Measurements from ENCODE around the gene CPT1A.
A peak's percentile ranks its signal among the peaks of the same experiment; 100 is the strongest.

The CPT1A gene

DNA sequence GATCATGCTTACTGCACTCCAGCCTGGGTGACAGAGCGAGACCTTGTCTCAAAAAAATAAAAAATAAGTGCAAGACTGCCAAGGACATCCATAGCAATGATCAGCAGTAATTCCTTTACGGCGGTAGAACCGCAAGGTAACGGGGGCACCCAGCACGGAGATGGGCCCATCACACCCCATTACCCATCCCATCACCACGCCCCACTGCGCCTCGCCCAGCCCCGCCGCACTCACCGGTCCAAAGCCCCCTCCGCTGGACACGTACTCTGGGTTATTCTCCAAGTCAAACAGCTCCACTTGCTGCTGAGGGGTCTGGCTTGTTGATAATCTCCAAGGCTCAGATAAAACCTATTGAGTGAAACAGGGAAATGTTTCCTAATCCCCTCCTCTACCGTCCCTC is 81.7 kb downstream of the CPT1A start:
- DNase-seq (ENCODE audit: low read depth in 2 of 2), result no peak

DNA sequence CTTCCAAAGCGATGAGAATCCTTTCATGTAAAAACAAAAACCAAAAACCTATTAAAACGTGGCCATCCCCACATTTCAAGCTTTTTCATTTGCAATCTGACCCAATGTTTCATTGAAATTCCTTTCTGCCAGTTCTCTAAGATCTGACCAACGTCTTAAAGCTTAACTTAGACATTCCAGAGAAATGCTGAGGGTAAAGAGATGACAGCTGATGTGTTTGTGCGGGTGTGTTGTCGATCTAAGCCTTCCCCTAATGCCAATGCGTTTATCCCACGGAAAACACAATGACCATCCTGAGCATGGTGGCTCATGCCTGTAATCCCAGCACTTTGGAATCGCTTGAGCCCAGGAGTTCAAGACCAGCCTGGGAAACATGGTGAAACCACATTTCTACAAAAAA is 84.0 kb downstream of the CPT1A start:
- DNase-seq (ENCODE audit: low read depth in 2 of 2), result no peak

DNA sequence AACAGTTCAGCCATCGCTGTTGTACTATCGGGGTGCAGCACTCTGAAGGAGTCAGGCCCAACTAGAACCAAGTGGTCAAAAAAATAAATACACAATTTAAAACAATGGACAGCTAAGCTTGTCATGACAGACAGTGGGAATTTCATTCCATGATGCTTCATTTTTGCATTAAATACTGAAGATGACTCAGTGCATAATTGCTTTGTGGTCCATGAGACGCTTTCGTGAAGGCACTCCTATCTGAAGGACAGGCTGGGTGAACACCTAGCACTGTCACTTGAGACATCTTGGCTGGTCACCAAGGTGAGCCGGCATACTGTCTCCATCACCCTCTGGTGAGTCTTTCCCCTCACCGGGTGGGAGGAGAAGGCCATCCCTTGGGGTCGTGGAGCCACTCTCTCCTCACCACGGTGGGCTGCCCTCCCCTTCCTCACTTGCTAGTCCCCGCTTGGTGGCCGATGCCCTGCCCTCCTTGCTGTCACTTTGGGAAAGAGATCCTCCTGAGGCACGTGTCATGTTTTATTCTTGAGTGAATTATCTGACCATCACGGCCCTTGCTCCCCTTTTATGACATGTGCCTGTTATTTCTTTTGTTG is 85.4 kb downstream of the CPT1A start:
- no peak for DNase-seq (ENCODE audit: low read depth in 2 of 2)

DNA sequence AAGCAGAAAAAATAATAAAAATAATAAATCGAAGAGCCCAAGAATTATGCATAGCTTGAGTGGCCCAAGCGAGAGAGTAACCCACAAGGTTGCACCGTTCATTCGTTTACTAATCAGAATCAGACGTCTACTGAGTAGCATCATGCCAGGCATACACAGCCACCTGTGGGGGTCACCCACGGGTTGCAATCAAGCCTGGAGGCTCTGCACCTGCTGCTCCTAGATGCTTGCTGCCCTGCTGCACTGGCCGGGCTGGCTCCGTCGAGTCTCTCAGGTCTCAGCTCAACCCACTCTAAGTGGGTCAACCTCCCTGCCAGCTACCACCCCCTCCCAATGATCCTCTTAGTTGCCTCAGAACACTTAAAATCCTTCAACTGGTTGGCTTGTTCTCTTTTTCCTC is 88.4 kb downstream of the CPT1A start:
- DNase-seq (ENCODE audit: low read depth in 2 of 2), result no peak

DNA sequence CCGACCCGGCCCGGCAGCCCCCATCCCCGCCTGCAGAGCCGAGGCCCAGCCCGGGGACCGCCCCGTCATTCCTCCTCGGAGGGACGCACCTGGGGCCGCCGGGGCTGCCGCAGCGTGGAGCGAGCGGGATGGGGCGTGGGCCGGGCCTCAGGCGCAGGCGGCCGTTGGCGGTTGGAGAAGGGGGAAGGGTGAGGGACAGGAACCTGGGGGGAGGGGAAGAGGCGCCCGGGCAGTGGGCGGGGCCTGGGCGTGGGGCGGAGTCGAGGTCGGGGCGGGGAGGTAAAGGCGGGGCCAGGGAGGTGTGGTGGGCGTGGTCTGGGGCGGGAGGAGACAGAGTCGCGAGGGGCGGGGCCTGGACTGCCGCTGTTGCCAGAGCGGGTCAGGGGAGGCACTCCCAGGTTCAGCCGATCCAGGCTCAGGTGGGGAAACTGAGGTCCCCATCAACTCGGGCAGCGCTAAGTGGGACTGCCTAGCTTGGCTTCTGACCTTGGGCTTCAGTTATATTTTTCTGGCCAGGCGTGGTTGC is 90.3 kb downstream of the CPT1A start, which contains the start of gene TESMIN:
Gene TESMIN, minus strand, starts transcription at position 190 of the 526 bp plus-strand sequence. CDS start 860 bp downstream, outside the sequence.
- peak; percentile 91 to 92 for DNase-seq (ENCODE audit: low read depth in 2 of 2)

DNA sequence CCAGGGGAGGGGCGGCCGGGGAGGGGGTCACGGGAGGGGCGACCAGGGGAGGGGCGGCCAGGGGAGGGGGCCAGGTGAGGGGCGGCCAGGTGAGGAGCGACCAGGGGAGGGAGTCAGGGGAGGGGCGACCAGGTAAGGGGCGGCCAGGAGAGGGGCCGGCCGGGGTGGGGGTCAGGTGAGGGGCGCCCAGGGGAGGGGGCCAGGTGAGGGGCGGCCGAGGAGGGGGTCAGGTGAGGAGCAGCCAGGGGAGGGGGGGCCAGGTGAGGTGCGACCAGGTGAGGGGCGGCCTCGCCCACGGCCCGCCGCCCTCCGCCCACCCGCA is 90.8 kb downstream of the CPT1A start:
- no peak for DNase-seq (ENCODE audit: low read depth in 2 of 2)

DNA sequence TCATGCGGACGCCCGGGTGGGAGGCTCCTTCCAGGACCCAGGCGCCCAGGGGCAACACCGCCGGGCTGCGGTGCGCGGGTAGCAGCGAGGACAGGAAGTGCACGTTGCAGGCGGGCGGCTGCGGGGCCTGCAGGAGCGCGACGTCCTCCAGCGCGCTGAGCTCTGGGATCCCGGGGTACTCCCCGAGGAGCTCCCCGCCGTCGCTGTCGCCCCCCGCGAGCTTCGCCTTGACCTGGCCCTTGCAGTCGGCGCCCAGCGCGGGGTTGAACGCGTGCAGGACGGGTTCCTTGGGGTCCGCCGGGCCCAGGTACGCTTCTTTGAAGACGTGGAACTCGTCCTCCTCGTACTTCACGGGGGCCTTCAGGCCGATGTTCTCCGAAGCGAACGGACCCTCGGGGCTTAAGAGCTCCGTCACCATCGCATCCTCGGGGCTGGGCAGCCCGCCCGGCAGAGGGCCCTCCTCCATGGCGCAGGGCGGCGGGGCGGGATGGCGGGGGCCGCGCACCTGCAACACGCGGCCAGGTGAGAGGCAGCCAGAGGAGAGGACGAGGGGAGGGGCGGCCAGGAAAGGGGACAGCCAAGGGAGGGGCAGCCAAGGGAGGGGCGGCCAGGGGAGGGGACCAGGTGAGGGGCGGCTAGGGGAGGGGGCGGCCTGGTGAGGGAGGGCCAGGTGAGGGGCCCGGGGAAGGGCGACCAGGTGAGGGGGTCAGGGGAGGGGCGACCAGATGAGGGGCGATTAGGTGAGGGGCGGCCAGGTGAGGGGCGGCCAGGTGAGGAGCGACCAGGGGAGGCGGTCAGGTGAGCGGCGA is 91.3 kb downstream of the CPT1A start:
- peak in 1 of 2 donors; percentile 5 for DNase-seq (ENCODE audit: low read depth in 2 of 2)

DNA sequence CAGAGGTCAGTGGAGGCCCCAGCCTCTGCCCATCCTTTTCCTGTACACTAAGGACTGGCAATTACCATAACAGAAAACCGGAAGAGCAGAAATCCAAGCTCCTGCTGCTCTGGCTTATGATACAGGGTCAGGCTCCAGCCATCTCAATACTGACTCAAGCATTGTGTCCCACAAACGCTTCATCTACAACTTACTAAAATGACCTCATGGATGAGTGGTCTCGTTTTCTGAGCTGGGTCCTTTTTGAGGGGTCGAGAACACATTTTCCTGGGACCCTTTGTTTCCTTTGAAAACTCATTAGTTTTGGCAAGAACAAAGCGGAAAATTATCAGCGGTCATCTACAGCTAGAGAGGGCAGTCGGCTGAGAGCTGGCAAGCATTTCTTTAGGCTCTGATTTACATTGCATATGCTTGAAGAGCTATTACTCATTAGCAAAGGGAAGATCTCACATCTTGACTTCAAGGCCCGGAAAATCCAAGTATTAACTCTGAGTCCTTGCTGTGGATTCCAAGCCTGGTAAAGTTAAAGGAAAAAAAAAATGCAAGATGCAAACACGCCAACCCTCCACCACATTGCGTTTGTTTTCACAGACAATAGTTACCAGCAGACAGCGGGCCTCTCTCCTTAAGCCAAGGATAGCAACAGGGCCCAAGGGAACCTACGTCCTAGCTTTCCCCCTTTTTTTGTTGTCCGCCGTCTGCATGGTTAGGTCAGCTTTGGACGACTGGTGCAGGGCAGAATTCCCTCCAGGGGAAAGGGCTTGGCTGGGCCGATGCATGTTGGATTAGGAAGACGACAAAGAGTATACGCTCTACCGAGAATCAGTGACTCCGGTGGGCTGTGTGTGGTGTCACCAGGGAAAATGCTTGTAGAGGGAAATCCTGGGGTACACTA is 92.2 kb downstream of the CPT1A start:
- no peak for DNase-seq (ENCODE audit: low read depth in 2 of 2)

DNA sequence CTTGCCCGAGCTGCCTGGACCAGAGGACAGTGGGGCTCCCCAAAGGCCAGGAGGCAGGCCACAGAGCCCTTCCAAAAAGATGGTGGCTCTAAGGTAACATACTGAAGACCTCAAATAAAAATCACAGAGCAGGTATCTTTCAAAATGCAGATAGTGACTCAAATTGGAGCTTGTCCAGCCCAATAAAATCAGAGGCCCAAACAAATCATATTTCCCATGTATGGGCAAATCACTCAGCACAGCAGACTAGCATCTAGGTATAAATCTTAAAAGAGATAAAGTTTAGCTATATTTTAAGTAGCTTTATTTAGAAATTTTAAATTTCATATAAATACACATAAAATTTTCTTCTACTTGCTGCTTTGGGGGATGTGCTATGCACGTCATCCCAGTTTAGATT is 93.7 kb downstream of the CPT1A start:
- DNase-seq (ENCODE audit: low read depth in 2 of 2), result no peak

DNA sequence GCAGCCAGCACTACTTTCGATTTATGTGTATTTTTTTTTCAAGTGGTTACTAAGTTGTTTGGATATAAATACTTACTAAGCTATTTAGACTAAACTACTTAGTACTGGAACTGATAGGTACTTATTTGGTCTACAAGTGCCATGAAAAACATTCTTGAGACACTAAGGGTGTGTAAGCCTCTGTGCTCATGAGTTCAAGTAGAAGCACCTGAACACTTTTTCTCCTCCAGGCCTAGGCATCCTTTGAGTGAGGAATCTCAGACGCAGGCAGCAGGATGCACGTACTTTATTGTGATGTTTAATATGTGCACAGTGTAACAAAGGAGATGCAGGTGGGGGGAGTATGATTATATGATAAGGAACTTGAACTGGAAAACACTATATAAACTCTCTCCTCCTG is 98.2 kb downstream of the CPT1A start:
- DNase-seq (ENCODE audit: low read depth in 2 of 2), result no peak

DNA sequence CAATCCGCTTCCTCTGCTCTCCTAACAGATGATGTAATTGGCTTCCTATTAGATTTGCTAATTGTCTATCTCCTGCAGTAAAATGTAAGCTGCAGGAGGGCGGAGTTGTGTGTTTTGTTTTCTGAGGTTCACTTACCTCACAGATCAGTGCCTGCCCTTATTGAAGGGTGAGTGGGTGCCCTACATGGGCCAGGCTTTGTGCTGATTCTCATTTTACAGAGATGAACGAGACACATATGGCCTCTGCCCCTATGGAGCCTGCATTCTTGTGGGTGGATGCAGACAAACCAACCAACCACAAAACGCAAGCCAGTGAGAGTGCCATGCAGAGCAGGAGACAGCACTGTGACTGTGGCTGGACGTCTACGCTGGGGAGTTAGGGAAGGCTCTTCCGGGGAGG is 100.3 kb downstream of the CPT1A start:
- no peak for DNase-seq (ENCODE audit: low read depth in 2 of 2)

DNA sequence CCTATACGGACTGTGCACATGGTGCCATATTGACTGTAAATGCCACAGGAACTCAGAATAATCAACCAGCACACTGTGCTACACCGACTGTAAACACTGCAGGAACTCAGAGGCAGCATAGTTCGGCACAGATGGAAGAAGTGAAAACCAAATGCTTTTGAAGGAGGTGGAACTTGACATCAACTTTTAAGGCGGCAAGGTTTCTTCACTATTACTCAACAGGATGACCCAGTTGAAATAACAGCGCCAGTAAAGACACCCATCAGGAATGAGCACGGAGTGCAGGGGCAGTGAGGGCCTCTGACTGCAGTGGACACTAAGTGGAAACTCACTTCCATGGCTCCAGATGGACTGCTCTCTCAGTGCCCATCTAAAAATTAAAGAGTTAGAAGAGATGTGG is 106.1 kb downstream of the CPT1A start:
- DNase-seq (ENCODE audit: low read depth in 2 of 2), result no peak

DNA sequence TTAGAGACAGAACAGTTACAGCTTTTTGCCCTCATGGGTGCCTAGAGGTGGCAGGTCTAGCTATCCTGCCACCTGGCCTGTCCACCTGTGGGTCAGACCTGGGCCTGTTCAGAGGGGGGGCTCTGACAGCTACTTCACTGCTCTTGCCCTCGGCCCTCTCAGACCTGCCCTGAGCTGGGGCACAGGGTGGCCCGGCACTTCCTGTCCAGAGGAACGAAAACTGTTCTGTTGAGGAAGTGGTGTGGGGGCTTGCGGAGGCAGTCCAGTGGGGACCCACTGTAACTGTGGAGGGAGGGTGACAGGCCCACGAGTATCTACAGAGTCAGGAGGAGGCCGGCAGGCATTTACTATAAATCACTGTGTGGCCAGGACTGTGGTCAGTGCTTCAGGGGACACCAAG is 106.6 kb downstream of the CPT1A start:
- no peak for DNase-seq (ENCODE audit: low read depth in 2 of 2)

DNA sequence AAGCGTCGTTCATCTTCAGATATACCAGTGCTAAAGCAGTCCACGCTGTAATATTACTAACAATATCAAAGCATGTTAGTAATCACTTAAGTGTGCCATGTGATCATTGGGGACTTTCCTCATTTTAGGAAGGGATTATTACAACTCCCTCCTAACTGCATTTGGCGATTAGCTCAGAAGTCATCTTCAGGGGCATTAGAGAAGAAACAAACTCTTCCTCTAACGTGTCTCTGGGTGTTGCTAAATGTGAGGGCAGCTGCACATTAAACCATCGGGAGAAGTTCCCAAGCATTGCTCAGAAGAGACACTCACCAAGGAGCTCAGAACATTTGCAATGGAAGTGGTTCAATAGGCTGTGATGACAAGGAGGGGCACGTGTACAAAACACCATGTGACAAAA is 107.6 kb downstream of the CPT1A start:
- no peak for DNase-seq (ENCODE audit: low read depth in 2 of 2)

DNA sequence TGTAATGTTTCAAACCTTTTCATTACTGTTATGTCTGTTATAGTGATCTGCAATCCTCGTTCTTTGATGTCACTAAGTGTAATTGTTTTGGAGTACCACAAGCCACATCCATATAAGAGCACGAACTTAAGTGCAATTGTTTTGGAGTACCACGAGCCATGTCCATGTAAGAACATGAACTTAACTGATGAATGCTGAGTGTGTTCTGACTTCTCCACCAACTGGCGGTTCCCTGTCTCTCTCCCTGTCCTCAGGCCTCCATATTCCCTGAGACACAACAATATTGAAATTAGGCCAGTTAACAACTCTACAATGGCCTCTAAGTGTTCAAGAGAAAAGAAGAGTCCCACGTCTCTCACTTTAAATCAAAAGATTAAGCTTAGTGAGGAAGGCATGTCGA is 113.9 kb downstream of the CPT1A start:
- no peak for DNase-seq (ENCODE audit: low read depth in 2 of 2)

DNA sequence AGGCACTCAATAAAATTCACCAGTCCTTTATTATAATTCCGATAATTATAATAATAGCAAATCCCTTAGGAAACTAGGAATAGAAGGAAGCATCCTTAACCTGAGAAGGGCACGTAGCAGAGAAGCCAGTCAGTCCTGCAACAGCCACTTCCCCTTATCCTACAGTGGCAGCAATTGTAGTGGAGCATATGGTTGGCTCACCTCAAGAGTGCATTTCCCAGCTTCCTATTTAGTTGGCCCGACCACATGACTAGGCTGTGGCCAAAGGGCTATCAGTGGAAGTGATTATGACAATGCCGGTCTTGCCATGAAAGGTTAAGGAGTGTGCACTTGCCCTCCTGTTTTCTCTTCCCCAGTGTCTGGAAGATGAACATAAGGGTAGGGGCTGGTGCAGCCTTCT is 117.4 kb downstream of the CPT1A start:
- no peak for DNase-seq (ENCODE audit: low read depth in 2 of 2)

DNA sequence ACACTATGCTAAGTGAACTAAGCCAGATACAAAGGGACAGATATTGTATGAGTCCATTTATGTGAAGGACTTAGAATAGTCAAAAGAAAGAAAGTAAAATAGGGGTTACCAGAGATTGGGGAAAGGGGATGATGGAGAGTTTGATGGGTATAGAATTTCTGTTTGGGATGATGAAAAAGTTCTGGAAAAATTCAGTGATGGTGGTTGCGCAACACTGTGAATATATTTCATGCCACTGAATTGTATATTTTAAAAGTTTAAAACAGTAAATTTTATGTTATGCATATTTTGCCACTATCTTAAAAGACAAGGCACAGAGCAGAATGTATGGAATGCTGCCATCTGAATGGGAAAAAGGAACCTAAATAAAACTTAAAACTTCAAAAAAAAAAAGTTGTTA is 119.6 kb downstream of the CPT1A start:
- DNase-seq (ENCODE audit: low read depth in 2 of 2), result no peak

DNA sequence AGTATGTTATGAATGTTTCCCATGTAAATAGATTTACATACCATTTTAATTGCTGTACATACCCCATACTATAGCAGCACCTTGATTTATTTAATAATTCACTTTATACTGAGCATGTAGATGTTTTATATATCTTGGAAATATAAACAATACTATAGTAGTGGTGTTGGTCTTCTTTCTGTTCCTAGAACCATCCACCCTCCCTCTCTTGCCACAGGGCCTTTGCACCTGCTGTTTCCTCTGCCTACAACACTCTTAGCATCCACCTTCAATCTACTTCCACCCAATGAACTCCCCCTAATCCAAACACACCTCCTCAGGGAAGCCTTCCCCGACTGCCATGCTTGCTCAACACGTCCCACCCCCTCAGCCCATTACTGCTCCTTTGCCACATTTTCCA is 120.6 kb downstream of the CPT1A start:
- DNase-seq (ENCODE audit: low read depth in 2 of 2), result no peak

DNA sequence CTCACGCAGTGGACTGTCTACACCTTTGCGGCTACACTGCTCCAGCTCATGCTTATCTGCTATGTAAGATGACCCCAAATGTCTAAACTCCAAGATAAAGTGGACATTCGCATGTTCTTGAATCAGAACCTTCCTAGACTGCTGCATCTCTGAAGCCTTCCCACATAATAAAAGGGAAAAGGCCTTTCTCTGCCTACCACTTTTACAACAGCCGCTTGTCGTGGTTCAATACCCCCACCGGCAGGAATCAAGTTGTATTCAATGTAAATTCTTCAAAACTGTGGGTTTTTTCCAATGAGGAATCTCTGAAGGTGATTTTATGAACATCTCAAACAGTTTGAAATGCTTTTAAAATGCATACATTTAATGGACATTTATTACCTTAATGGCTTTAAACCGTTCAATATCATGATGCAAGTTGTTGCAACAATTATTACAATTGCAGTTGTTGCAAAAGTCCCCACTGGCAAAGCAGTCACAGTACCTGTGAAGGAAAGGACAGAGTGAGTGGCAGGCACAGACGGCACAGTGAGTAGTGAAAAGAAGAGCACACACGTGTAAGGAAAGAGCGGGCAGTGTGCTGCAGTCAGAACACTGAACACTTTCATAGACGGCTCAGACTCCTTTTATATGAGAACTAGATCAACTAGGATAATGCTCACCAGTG is 126.1 kb downstream of the CPT1A start:
- DNase-seq (ENCODE audit: low read depth in 2 of 2), result no peak

DNA sequence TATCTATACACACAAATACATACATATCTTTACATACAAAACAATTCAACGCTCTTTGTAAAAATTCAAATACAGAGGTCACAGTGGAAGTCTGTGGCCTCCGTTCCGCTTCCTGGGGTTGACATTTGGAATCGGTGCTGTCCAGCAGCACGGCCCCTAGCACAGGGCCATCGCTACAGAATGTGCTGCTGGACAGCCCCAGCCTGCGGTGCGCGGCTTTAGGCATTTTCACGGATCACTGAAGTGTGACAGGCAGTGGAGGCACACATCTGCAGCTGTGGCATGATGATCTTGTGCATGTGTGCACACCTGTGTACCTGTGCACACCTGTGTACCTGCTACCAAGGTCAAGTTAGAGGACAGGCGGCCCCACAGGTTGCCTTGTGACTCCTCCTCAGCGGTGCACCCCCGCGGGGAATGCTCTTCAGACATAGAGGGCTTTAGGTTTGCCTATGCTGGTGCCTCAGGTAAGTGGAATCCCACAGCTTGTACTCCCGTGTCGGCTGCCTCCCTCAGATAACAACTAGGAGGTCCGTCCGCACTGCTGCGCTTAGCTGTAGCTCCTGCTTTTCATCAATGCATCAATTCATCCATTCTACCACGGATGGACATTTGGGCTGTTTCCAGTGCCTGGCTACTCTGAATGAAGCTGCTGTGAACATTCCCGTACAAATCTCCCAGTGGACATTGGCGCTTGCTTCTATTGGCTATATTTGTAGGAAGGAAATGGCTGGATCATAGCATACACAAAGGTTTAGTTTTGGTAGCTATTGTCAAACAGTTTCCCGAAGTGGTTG is 127.5 kb downstream of the CPT1A start:
- no peak for DNase-seq (ENCODE audit: low read depth in 2 of 2)

DNA sequence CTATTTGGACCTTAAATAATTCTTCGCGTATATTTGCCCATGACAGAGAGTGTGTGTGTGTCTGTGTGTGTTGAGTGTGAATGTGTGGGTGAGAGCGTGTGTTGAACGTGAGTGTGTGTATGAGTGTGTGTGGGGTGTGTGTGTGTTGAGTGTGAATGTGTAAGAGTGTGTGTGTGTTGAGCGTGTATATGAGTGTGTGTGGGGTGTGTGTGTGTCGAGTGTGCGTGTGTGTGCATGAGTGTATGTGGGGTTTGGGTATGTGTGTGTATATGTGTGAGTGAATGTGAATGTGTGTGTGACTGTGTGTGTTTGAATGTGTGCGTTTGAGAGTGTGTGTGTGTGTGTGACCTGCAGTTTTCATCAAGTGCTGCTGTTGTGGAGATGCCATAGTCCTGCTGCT is 130.6 kb downstream of the CPT1A start:
- no peak for DNase-seq (ENCODE audit: low read depth in 2 of 2)

All from stimulated activated CD4-positive, alpha-beta T cell treated with anti-CD3 and anti-CD28 coated beads, Interleukin-1b, Interleukin-23, amount 100 ng/mL, for 1 hour (primary cell).